GM12872 (cell line): ENCODE data around the gene CALR.
A peak's percentile ranks its signal among the peaks of the same experiment; 100 is the strongest.

Experiments
- CTCF ChIP-seq: IDR thresholded peaks from 3 replicates; pipeline ENCODE4 v1.5.1; 2011; ENCODE audit warnings: low read depth, mild to moderate bottlenecking, low read length, moderate library complexity; ENCODE audit not compliant: insufficient read depth

Gene CALR

GRCh38 chr19:12937927-12938778 is at the start of gene CALR:
Gene CALR, plus strand, starts transcription at chr19:12938609. Its CDS starts 71 bp downstream, at chr19:12938680.
- TF ChIP-seq CTCF: no peak

GRCh38 chr19:12890299-12890786 is 48.1 kb upstream of the CALR start:
- TF ChIP-seq CTCF: peak; percentile 10; the same call in 1 of the 3 replicates

- TF ChIP-seq CTCF: no peak
Observed at GRCh38 chr19:12890787-12891552, 47.4 kb upstream of the CALR start, which contains the start of gene GCDH. Gene GCDH, plus strand, starts transcription at chr19:12891160. Its CDS starts 145 bp downstream, at chr19:12891305.

- no peak for TF ChIP-seq CTCF
Observed at GRCh38 chr19:12891553-12892021, 46.8 kb upstream of the CALR start.

GRCh38 chr19:12893582-12893981 is 44.8 kb upstream of the CALR start:
- no peak for TF ChIP-seq CTCF

- no peak for TF ChIP-seq CTCF
Observed at GRCh38 chr19:12896460-12896859, 41.9 kb upstream of the CALR start.
